ENCODE results near the gene U2AF2.

- TF ChIP-seq CTCF (IDR thresholded peaks at IDR 0.05): no peak
- no peak for TF ChIP-seq POLR2A (IDR thresholded peaks at IDR 0.05)
- no peak for TF ChIP-seq POLR2AphosphoS5 (IDR thresholded peaks at IDR 0.05)
These were observed 40.9 kb downstream of the U2AF2 start for GRCh38 chr19:55695511-55696290.

Measured in stomach (tissue), 4 donors.